PC-9 (cell line): ENCODE measurements around the gene PROSER3. TPM values are rescaled to one million over a fixed set of nuclear protein-coding genes. Genes with fewer than 3 reads are reported as not detected.
"Not testable (repeated sequence)": the region's sequence is repeated elsewhere in the genome, so short reads cannot be mapped to it uniquely, and the experiment has no call there.

Experiments
- BruUV-seq: library from RNA; stranded (reverse); fragments of 400-500 nt; replicated peaks from 2 replicates; lab custom pipeline; 2021; lab: Mats Ljungman, UMichigan
- CTCF ChIA-PET: fragments of 300-600 bp; sonication (Branson Sonifier 250); formaldehyde crosslinking; loops from one replicate; lab custom pipeline; 2022; ENCODE audit warnings: antibody characterized with exemption; lab: Charles Lee
- POLR2A ChIA-PET: fragments of 300-600 bp; sonication (Branson Sonifier 250); formaldehyde crosslinking; loops from one replicate; lab custom pipeline; 2022; ENCODE audit warnings: antibody characterized with exemption; ENCODE audit not compliant: unreplicated experiment; lab: Charles Lee
- DNase-seq, 2 experiments: peaks; one replicate each; pipeline versions ENCODE4 v3.0.0 to v3.0.0-alpha.2; 2015 to 2022; ENCODE audit warnings: mixed read lengths in 1 of 2
- H2AFZ ChIP-seq: fragments of 200-600 bp; sonication (generic); 2 replicates; pipeline ENCODE4 v1.8.1; 2017; ENCODE audit warnings: antibody characterized with exemption
- H3F3A ChIP-seq: fragments of 200-600 bp; sonication (generic); 2 replicates; pipeline ENCODE4 v1.8.1; 2017; ENCODE audit warnings: antibody characterized with exemption, mild to moderate bottlenecking, low read depth; ENCODE audit not compliant: insufficient read depth
- H3K27ac ChIP-seq: fragments of 200-600 bp; sonication (generic); 2 replicates; pipeline ENCODE4 v1.6.1; 2016; ENCODE audit warnings: mixed run types
- H3K27me3 ChIP-seq: fragments of 200-600 bp; sonication (generic); 2 replicates; pipeline ENCODE4 v1.6.1; 2016; ENCODE audit warnings: low read depth, mixed run types; ENCODE audit not compliant: insufficient read depth
- H3K36me3 ChIP-seq: fragments of 200-600 bp; sonication (generic); 2 replicates; pipeline ENCODE4 v1.6.1; 2016; ENCODE audit warnings: low read depth, mixed run types
- H3K4me1 ChIP-seq: fragments of 200-600 bp; sonication (generic); replicated peaks from 2 replicates; pipeline ENCODE4 v1.6.1; 2016; ENCODE audit warnings: mixed run types; ENCODE audit not compliant: insufficient read depth
- H3K4me2 ChIP-seq: fragments of 200-600 bp; sonication (generic); 2 replicates; pipeline ENCODE4 v1.6.1; 2017; ENCODE audit warnings: mixed run types
- H3K4me3 ChIP-seq: fragments of 200-600 bp; sonication (generic); 2 replicates; pipeline ENCODE4 v1.6.1; 2016; ENCODE audit warnings: mixed run types
- H3K79me2 ChIP-seq: fragments of 200-600 bp; sonication (generic); 2 replicates; pipeline ENCODE4 v1.6.1; 2017; ENCODE audit warnings: low read depth, mixed run types
- H3K9me2 ChIP-seq: fragments of 200-600 bp; sonication (generic); 2 replicates; pipeline ENCODE4 v1.8.1; 2017; ENCODE audit warnings: mild to moderate bottlenecking; ENCODE audit not compliant: insufficient read depth
- H3K9me3 ChIP-seq: fragments of 200-600 bp; sonication (generic); 2 replicates; pipeline ENCODE4 v1.8.1; 2016; ENCODE audit warnings: low read depth; ENCODE audit not compliant: insufficient read depth
- H4K20me1 ChIP-seq: fragments of 200-600 bp; sonication (generic); 2 replicates; pipeline ENCODE4 v1.8.1; 2017; ENCODE audit not compliant: insufficient read depth
- EZH2 ChIP-seq: fragments of 200-600 bp; sonication (generic); IDR thresholded peaks from 2 replicates; pipeline ENCODE4 v1.8.0; 2017; ENCODE audit warnings: antibody characterized with exemption, low read depth
- intact Hi-C: fragments of 100-400 bp; cut with micrococcal nuclease; formaldehyde crosslinking; loops from one replicate; pipeline ENCODE4 v1.10.0; 2022; ENCODE audit not compliant: unreplicated experiment
- total RNA-seq: library from RNA; stranded (reverse); gene quantifications from 2 replicates; pipeline ENCODE4 v1.2.3, GENCODE V29; 2021
- TF ChIP-seq, protein P1 (sequence below): fragments of 200-600 bp; sonication (generic); conservative IDR thresholded peaks from 2 replicates; pipeline ENCODE4 v1.6.1; 2017; ENCODE audit warnings: mixed run types, antibody characterized with exemption, mild to moderate bottlenecking, moderate library complexity

Gene PROSER3
- total RNA-seq, 1 experiment from 2014 or later: 52.2 TPM

DNA sequence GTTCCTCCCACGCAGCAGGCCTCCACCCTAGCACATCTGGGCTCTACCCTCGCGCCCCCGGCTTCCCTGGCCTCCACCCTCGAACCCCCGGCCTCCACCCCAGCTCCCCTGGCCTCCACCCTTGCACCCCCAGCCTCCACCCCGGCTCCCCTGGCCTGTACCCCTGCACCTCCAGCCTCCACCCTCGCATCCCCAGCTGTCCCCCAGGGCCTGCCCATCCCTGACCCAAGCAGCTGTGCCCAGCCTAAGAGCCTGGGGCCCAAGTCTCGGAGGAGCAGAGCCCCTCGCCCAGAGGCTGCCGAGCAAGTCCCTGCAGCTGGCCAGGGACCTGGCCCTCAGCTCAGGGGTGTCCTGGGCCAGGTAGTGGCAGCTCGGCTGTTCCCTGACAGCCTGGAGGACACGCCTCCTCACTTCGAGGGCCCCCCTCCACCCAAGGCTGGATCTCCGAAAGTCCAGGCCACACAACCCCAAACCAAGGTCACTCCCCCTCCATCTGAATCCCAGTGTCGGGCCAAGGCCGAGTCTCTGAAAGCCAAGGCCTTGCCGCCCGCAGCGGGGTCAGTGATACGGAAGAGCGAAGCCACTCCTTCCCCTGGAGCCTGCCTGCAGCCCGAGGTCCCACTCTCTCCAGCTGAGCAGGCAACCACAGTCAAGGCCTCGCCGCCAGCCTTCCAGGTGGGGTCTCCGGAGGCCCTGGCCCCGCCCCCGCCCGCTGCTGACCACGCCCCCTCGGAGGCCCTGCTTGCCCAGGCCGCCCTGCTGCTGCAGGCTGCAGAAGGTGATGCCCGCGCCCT, 9.5 kb downstream of the PROSER3 start:
- Histone ChIP-seq H3K4me2 (no peak overlapping the region), H3K79me2 (no peaks in the 10 kb centered on the region), H3K4me1 (no peaks in the 10 kb centered on the region), H3K27ac (no peak overlapping the region), H3K9me3 (no peaks in the 10 kb centered on the region), H4K20me1 (no peaks in the 10 kb centered on the region; the same call in 1 of the 2 replicates), H3K4me3 (no peak overlapping the region), H2AFZ (no peak overlapping the region), H3K27me3 (no peaks in the 10 kb centered on the region), H3K9me2 (no peaks in the 10 kb centered on the region), H3K36me3 (no peaks in the 10 kb centered on the region), H3F3A (peaks cover 16% of the 10 kb centered on the region; the same call in 1 of the 2 replicates)
- no TSS peak for BruUV-seq
- TF ChIP-seq, protein P1, sequence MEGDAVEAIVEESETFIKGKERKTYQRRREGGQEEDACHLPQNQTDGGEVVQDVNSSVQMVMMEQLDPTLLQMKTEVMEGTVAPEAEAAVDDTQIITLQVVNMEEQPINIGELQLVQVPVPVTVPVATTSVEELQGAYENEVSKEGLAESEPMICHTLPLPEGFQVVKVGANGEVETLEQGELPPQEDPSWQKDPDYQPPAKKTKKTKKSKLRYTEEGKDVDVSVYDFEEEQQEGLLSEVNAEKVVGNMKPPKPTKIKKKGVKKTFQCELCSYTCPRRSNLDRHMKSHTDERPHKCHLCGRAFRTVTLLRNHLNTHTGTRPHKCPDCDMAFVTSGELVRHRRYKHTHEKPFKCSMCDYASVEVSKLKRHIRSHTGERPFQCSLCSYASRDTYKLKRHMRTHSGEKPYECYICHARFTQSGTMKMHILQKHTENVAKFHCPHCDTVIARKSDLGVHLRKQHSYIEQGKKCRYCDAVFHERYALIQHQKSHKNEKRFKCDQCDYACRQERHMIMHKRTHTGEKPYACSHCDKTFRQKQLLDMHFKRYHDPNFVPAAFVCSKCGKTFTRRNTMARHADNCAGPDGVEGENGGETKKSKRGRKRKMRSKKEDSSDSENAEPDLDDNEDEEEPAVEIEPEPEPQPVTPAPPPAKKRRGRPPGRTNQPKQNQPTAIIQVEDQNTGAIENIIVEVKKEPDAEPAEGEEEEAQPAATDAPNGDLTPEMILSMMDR: no peak
- TF ChIP-seq EZH2: no peak
- ChIA-PET CTCF (no interaction called here), POLR2A (interaction anchor here (0.5 kb wide), 1 partner anchor 119 kb away, joined by 7 read pairs; the partner anchor contains the start of gene COX6B1)
- DNase-seq: no peak
- intact Hi-C loops: no loop called here

DNA sequence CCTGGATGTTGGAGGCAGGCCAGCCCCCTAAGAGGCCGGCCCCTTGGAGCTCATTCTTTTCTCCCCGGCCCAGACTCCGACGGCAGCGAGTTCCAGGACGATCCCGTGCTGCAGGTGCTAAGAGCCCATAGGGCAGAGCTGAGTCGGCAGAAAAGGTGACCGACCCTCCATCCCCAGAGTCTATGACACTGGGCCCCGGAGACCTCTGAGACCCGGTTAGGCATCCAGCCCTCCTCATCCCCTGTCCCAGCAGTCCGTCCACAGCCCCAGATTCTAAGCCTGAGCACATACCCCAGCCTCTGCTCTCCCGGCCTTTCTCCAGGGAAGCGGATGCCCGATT, 10.1 kb downstream of the PROSER3 start:
- H3K27ac ChIP-seq: no peak overlapping the region
- no peak overlapping the region for H2AFZ ChIP-seq
- no peaks in the 10 kb centered on the region for H3K36me3 ChIP-seq
- H3K9me2 ChIP-seq: no peaks in the 10 kb centered on the region
- ChIA-PET CTCF (no interaction called here), POLR2A (no interaction called here)
- no peaks in the 10 kb centered on the region for H3K9me3 ChIP-seq
- intact Hi-C loops: no loop called here
- no peak for TF ChIP-seq EZH2
- TF ChIP-seq, protein P1: no peak
- H3K4me2 ChIP-seq: no peak overlapping the region
- H3K4me3 ChIP-seq: no peak overlapping the region
- H3K27me3 ChIP-seq: no peaks in the 10 kb centered on the region
- H3K4me1 ChIP-seq: no peaks in the 10 kb centered on the region
- no peak for DNase-seq
- no peaks in the 10 kb centered on the region; the same call in 1 of the 2 replicates for H4K20me1 ChIP-seq
- H3F3A ChIP-seq: peaks cover 17% of the 10 kb centered on the region; the same call in 1 of the 2 replicates
- H3K79me2 ChIP-seq: no peaks in the 10 kb centered on the region
- no TSS peak for BruUV-seq

DNA sequence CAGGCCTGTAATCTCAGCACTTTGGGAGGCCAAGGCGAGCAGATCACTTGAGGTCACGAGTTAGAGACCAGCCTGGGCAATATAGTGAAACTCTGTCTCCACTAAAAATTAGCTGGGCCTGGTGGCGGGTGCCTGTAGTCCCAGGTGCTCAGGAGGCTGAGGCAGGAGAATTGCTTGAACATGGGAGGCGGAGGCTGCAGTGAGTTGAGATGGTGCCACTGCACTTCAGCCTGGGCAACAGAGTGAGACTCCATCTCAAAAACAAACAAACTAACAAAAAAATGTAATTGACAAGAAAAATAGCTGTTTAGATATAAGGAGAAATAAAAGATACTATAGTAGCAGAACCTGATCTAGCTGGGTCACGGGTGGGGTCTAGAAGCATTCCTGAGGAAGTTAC, 14.4 kb downstream of the PROSER3 start:
- H3K36me3 ChIP-seq, intact Hi-C loops, DNase-seq, BruUV-seq, H2AFZ ChIP-seq, H3K4me1 ChIP-seq, H3K4me3 ChIP-seq, H3K9me3 ChIP-seq, H3K27me3 ChIP-seq, H3K4me2 ChIP-seq, H4K20me1 ChIP-seq, H3K9me2 ChIP-seq, H3K79me2 ChIP-seq, H3K27ac ChIP-seq, POLR2A ChIA-PET, CTCF ChIA-PET: not testable (repeated sequence)
- peaks cover 22% of the 10 kb centered on the region; the same call in 1 of the 2 replicates for H3F3A ChIP-seq
